Natural killer cell (primary cell): Measurements from ENCODE around the gene GJE1. TPM values are rescaled to one million over a fixed set of nuclear protein-coding genes. Genes with fewer than 3 reads are reported as not detected.

Experiments used
- ATAC-seq, 3 donors: fragments of 150-1000 bp in 2 of 3; fragments of 200-7000 bp in 1 of 3; cut with Tn5 transposase; 1 replicate in 1 of 3; 2 replicates in 2 of 3; pipeline ENCODE4 v1.10.0; 2021; ENCODE audit warnings: mild to moderate bottlenecking in 2 of 3, moderate library complexity in 2 of 3
- DNase-seq, 2 donors: peaks; one replicate each; pipeline versions ENCODE4 v3.0.0 to v3.0.0-alpha.2; 2013 to 2021; ENCODE audit warnings: mixed read lengths in 1 of 2
- H3K27ac ChIP-seq: one replicate; pipeline ENCODE4 v1.5.1; 2013; ENCODE audit warnings: mild to moderate bottlenecking, low read length
- H3K27me3 ChIP-seq: one replicate; pipeline ENCODE4 v1.6.1; 2013; ENCODE audit warnings: low read length; ENCODE audit not compliant: control insufficient read depth, insufficient read depth
- H3K36me3 ChIP-seq: one replicate; pipeline ENCODE4 v1.6.1; 2013; ENCODE audit warnings: low read length; ENCODE audit not compliant: control insufficient read depth, insufficient read depth
- H3K4me1 ChIP-seq: one replicate; pipeline ENCODE4 v1.6.1; 2013; ENCODE audit warnings: low read length; ENCODE audit not compliant: control insufficient read depth, insufficient read depth
- H3K4me3 ChIP-seq: one replicate; pipeline ENCODE4 v1.5.1; 2013; ENCODE audit warnings: low read length
- H3K9me3 ChIP-seq: one replicate; pipeline ENCODE4 v1.6.1; 2013; ENCODE audit warnings: low read length; ENCODE audit not compliant: control insufficient read depth, insufficient read depth
- H3K27ac Mint-ChIP-seq, 2 donors: one replicate each; pipeline ENCODE4 v1.8.0; 2022; ENCODE audit warnings: mild to moderate bottlenecking in 2 of 2, mixed read lengths in 2 of 2, moderate library complexity in 1 of 2
- H3K27me3 Mint-ChIP-seq, 2 donors: one replicate each; pipeline ENCODE4 v1.8.0; 2022; ENCODE audit warnings: low read depth in 2 of 2, mixed read lengths in 2 of 2
- H3K36me3 Mint-ChIP-seq: one replicate; pipeline ENCODE4 v1.8.0; 2022; ENCODE audit warnings: mixed read lengths
- H3K4me1 Mint-ChIP-seq, 2 donors: one replicate each; pipeline ENCODE4 v1.8.0; 2022; ENCODE audit warnings: mixed read lengths in 2 of 2
- H3K4me3 Mint-ChIP-seq: one replicate; pipeline ENCODE4 v1.8.0; 2022; ENCODE audit warnings: mild to moderate bottlenecking, moderate library complexity, mixed read lengths
- H3K9me3 Mint-ChIP-seq, 2 donors: one replicate each; pipeline ENCODE4 v1.8.0; 2022; ENCODE audit warnings: mixed read lengths in 2 of 2
- CTCF ChIP-seq: fragments of 200-600 bp; IDR thresholded peaks from one replicate; pipeline ENCODE4 v1.8.0; 2022; ENCODE audit warnings: antibody characterized with exemption
- WGBS: methylation state at CpG from one replicate; pipeline ENCODE4 v1.1.7; 2013; ENCODE audit warnings: missing lambda C conversion rate; ENCODE audit not compliant: insufficient coverage; 5-methylcytosine and 5-hydroxymethylcytosine counted together
- intact Hi-C: fragments of 100-400 bp; cut with micrococcal nuclease; formaldehyde crosslinking; loops from one replicate; pipeline ENCODE4 v1.14.2; 2022
- total RNA-seq, 4 donors: library from RNA; stranded (reverse); fragments of 120-200 nt in 1 of 4; gene quantifications; one replicate each; pipeline versions ENCODE4 v1.2.3 to v1.2.4, GENCODE V29; 2013 to 2022

Gene GJE1
- total RNA-seq, 3 donors from 2014 or later (not counting 1 experiment from before 2014, with no cell fraction given): not detected

- H3K27ac ChIP-seq: peak within 1 kb of the TSS; percentile 64
- DNase-seq: peak; percentile 95 to 100
- peak; percentile 94 to 99 (median 95) for ATAC-seq
- Mint-ChIP-seq H3K36me3 (no peaks in the 10 kb centered on the region), H3K27ac (peak within 1 kb of the TSS; percentile 88 to 97), H3K4me3 (peak within 1 kb of the TSS; percentile 91), H3K27me3 (peaks cover 9 to 16% of the 10 kb centered on the region in 2 donors), H3K9me3 (no peaks in the 10 kb centered on the region), H3K4me1 (peaks cover 50 to 55% of the 10 kb centered on the region in 2 donors)
- peak within 1 kb of the TSS; percentile 74 for H3K4me3 ChIP-seq
- no peaks in the 10 kb centered on the region for H3K27me3 ChIP-seq
- no peaks in the 10 kb centered on the region for H3K9me3 ChIP-seq
- peaks cover 2% of the 10 kb centered on the region for H3K36me3 ChIP-seq
- peak; percentile 92 for TF ChIP-seq CTCF
- under 1% methylated on average over 38 of the region's 38 CpGs for WGBS
- no peaks in the 10 kb centered on the region for H3K4me1 ChIP-seq
- intact Hi-C loops: loop anchor here (1.0 to 2.0 kb wide), 2 partner anchors 60 to 1304 kb away; partner anchors contain the start of genes ADAT2 and PEX3
These were observed 14.3 kb downstream of the GJE1 start, which contains the start of the genes NMBR and VTA1 for GRCh38 chr6:142146828-142147662. Gene NMBR (minus strand): TSS chr6:142147122. CDS start chr6:142088658, 58,464 bp downstream. Gene VTA1 (plus strand): TSS chr6:142147263. CDS start chr6:142147288, 25 bp downstream.

GRCh38 chr6:142152746-142153145 is 20.0 kb downstream of the GJE1 start:
- DNase-seq: no peak
- H3K27ac Mint-ChIP-seq: peak overlapping the region in 1 of 2 donors; percentile 17

GRCh38 chr6:142153196-142153595 is 20.5 kb downstream of the GJE1 start:
- H3K4me1 Mint-ChIP-seq: peaks cover 56 to 59% of the 10 kb centered on the region in 2 donors
- H3K4me3 ChIP-seq: no peak overlapping the region
- TF ChIP-seq CTCF: no peak
- H3K4me1 ChIP-seq: no peaks in the 10 kb centered on the region
- H3K9me3 Mint-ChIP-seq: no peaks in the 10 kb centered on the region
- DNase-seq: no peak
- H3K27ac ChIP-seq: no peak overlapping the region
- no peaks in the 10 kb centered on the region for H3K9me3 ChIP-seq
- no peaks in the 10 kb centered on the region for H3K36me3 Mint-ChIP-seq
- intact Hi-C loops: no loop called here
- no peaks in the 10 kb centered on the region for H3K27me3 ChIP-seq
- peaks cover 2% of the 10 kb centered on the region for H3K36me3 ChIP-seq
- ATAC-seq: no peak
- H3K27ac Mint-ChIP-seq: peak overlapping the region in 1 of 2 donors; percentile 17
- WGBS: no CpG with 5 or more reads among the region's 2 CpGs
- no peak overlapping the region for H3K4me3 Mint-ChIP-seq
- no peaks in the 10 kb centered on the region for H3K27me3 Mint-ChIP-seq

More at GRCh38 chr6:142152746-142153145, 20.0 kb downstream of the GJE1 start:
- no peaks in the 10 kb centered on the region for H3K27me3 ChIP-seq
- no peak overlapping the region for H3K27ac ChIP-seq
- H3K4me1 ChIP-seq: no peaks in the 10 kb centered on the region
- no peaks in the 10 kb centered on the region for H3K9me3 ChIP-seq
- no peak for ATAC-seq
- peaks cover 2% of the 10 kb centered on the region for H3K36me3 ChIP-seq
- H3K9me3 Mint-ChIP-seq: no peaks in the 10 kb centered on the region
- H3K4me3 Mint-ChIP-seq: no peak overlapping the region
- H3K27me3 Mint-ChIP-seq: no peaks in the 10 kb centered on the region
- H3K4me1 Mint-ChIP-seq: peaks cover 60 to 63% of the 10 kb centered on the region in 2 donors
- no peaks in the 10 kb centered on the region for H3K36me3 Mint-ChIP-seq
- intact Hi-C loops: no loop called here
- H3K4me3 ChIP-seq: no peak overlapping the region
- no peak for TF ChIP-seq CTCF
